A549 (cell line): ENCODE measurements around the gene EED. TPM values are rescaled to one million over a fixed set of nuclear protein-coding genes. Genes with fewer than 3 reads are reported as not detected.

Experiments
- ATAC-seq, 2 experiments: fragments of 200-7000 bp in 1 of 2; fragments of >200 bp in 1 of 2; cut with Nextera tagmentation in 1 of 2; cut with Tn5 transposase in 1 of 2; 3 replicates each; pipeline versions ENCODE4 v1.8.0 to v1.9.1; 2018 to 2020; ENCODE audit warnings: mild to moderate bottlenecking in 1 of 2, moderate library complexity in 1 of 2
- CTCF ChIA-PET: fragments of 300-600 bp; sonication (Branson Sonifier 250); formaldehyde crosslinking; extraction: SDS; loops from one replicate; lab custom pipeline; 2021; ENCODE audit warnings: antibody characterized with exemption, inconsistent platforms; lab: Yijun Ruan, JAX
- POLR2A ChIA-PET: fragments of 350-600 bp; formaldehyde crosslinking; extraction: SDS; loops from one replicate; lab custom pipeline; 2021; ENCODE audit warnings: antibody characterized with exemption, inconsistent platforms; lab: Yijun Ruan, JAX
- DNase-seq, 2 experiments: peaks; one replicate each; pipeline versions ENCODE4 v3.0.0 to v3.0.0-alpha.2; 2011 to 2016; ENCODE audit warnings: low read depth in 1 of 2, low spot score in 1 of 2
- FAIRE-seq: peaks from 2 replicates; lab custom pipeline; 2011; peaks lifted over from hg19 to GRCh38; lab: Jason Lieb, UNC
- H3K27ac ChIP-seq, 2 experiments: fragments of >200 bp; sonication (Bioruptor Twin); formaldehyde crosslinking; 3 replicates each; pipeline ENCODE4 v1.5.1; 2016 to 2017
- H3K4me1 ChIP-seq: fragments of >200 bp; sonication (Bioruptor Twin); formaldehyde crosslinking; 3 replicates; pipeline ENCODE4 v1.6.1; 2016
- H3K4me2 ChIP-seq: fragments of >200 bp; sonication (Bioruptor Twin); formaldehyde crosslinking; 3 replicates; pipeline ENCODE4 v1.6.1; 2016
- H3K4me3 ChIP-seq: fragments of >200 bp; sonication (Bioruptor Twin); formaldehyde crosslinking; 3 replicates; pipeline ENCODE4 v1.5.1; 2016
- H3K9me3 ChIP-seq: fragments of >200 bp; sonication (Bioruptor Twin); formaldehyde crosslinking; 3 replicates; pipeline ENCODE4 v1.6.1; 2016
- BHLHE40 ChIP-seq: IDR thresholded peaks from 2 replicates; pipeline ENCODE4 v1.6.1; 2012; ENCODE audit warnings: low read depth, low read length, inconsistent platforms
- CBX8 ChIP-seq: fragments of 200-600 bp; sonication (generic); IDR thresholded peaks from 2 replicates; pipeline ENCODE4 v1.6.1; 2016
- CEBPB ChIP-seq, 2 experiments: fragments of >200 bp in 1 of 2; sonication (Bioruptor Twin) in 1 of 2; formaldehyde crosslinking in 1 of 2; IDR thresholded peaks; 2 replicates each; pipeline ENCODE4 v1.6.1; 2012 to 2016
- CHD2 ChIP-seq: fragments of 150-350 bp; IDR thresholded peaks from 2 replicates; pipeline ENCODE4 v1.6.1; 2014; ENCODE audit warnings: low read length; ENCODE audit not compliant: partially characterized antibody
- FOSB ChIP-seq: fragments of 250-450 bp; sonication (Bioruptor Pico); IDR thresholded peaks from 2 replicates; pipeline ENCODE4 v1.5.0; 2020; ENCODE audit warnings: mild to moderate bottlenecking, moderate library complexity
- HOXB5 ChIP-seq: fragments of 250-450 bp; sonication (Bioruptor Pico); IDR thresholded peaks from 2 replicates; pipeline ENCODE4 v1.5.0; 2020; ENCODE audit warnings: mild to moderate bottlenecking, moderate library complexity
- JUN ChIP-seq, 2 experiments: fragments of >200 bp; sonication (Bioruptor Twin); formaldehyde crosslinking; IDR thresholded peaks; 2 replicates in 1 of 2; 3 replicates in 1 of 2; pipeline ENCODE4 v1.6.1; 2016 to 2017
- JUNB ChIP-seq: fragments of >200 bp; sonication (Bioruptor Twin); formaldehyde crosslinking; IDR thresholded peaks from 2 replicates; pipeline ENCODE4 v1.6.1; 2016
- NPAS2 ChIP-seq: fragments of 250-450 bp; sonication (Bioruptor Pico); IDR thresholded peaks from 2 replicates; pipeline ENCODE4 v1.8.0; 2022; ENCODE audit warnings: mild to moderate bottlenecking, moderate library complexity, borderline replicate concordance
- NR3C1 ChIP-seq: fragments of >200 bp; sonication (Bioruptor Twin); formaldehyde crosslinking; IDR thresholded peaks from 3 replicates; pipeline ENCODE4 v1.6.1; 2017
- POLR2A ChIP-seq: IDR thresholded peaks from 2 replicates; pipeline ENCODE4 v1.6.1; 2012; ENCODE audit warnings: mild to moderate bottlenecking, low read length
- POLR2AphosphoS2 ChIP-seq: conservative IDR thresholded peaks from 2 replicates; pipeline ENCODE4 v1.6.1; 2012; ENCODE audit warnings: low read length, improper control_type of control experiment, inconsistent platforms
- WGBS: methylation state at CpG from one replicate; pipeline ENCODE4 v1.1.6; 2017; ENCODE audit errors: missing lambda C conversion rate; 5-methylcytosine and 5-hydroxymethylcytosine counted together
- polyA plus RNA-seq, 4 experiments: library from polyadenylated mRNA; depleted of rRNA in 3 of 4; stranded (reverse); fragments of >200 nt; fragmentation: RNase III in 1 of 4; extraction: RNeasy Plus Mini Kit Qiagen cat#74134 plus additional on column Dnase treatment in 1 of 4; gene quantifications; 2 replicates in 3 of 4; 3 replicates in 1 of 4; pipeline ENCODE4 v1.2.3, GENCODE V29; 2011 to 2017
- TF ChIP-seq, protein P1 (sequence below): fragments of 200-600 bp; sonication (generic); IDR thresholded peaks from 2 replicates; pipeline ENCODE4 v1.6.1; 2016; ENCODE audit warnings: antibody characterized with exemption, mild to moderate bottlenecking, moderate library complexity
- TF ChIP-seq, protein P2 (sequence below): fragments of 150-350 bp; IDR thresholded peaks from 2 replicates; pipeline ENCODE4 v1.6.1; 2014; ENCODE audit warnings: low read depth, mild to moderate bottlenecking, low read length
- TF ChIP-seq, protein P3 (sequence below): fragments of 250-450 bp; sonication (Bioruptor Pico); IDR thresholded peaks from 2 replicates; pipeline ENCODE4 v1.5.0; 2021; ENCODE audit warnings: mild to moderate bottlenecking, moderate library complexity, borderline replicate concordance
- TF ChIP-seq, protein P4 (sequence below): IDR thresholded peaks from 2 replicates; pipeline ENCODE4 v1.6.1; 2012; ENCODE audit warnings: low read depth, borderline replicate concordance
- TF ChIP-seq, protein P5 (sequence below): IDR thresholded peaks from 2 replicates; pipeline ENCODE4 v1.6.1; 2012

The EED gene
- polyA plus RNA-seq, 2 of the 4 experiments (the other 2 are of a cell fraction), result 33.0 to 43.6 TPM

DNA sequence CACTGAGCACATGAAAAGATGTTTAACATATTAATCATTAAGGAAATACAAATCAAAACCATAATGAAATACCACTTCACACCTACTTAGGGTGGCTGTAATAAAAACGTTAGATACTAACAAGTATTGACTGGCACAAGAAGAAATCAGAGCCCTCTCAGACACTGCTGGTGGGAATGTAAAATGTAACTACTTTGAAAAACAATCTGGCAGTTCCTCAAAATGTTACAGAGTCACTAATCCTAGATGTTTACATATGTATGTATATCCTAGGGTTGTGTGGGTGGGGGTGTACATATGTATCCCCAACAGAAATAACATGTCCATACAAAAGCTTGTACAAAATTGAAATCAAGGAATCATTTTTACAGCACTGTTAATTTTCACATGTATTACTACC lies 15.2 kb downstream of the EED start (continued):
- TF ChIP-seq, protein P1, sequence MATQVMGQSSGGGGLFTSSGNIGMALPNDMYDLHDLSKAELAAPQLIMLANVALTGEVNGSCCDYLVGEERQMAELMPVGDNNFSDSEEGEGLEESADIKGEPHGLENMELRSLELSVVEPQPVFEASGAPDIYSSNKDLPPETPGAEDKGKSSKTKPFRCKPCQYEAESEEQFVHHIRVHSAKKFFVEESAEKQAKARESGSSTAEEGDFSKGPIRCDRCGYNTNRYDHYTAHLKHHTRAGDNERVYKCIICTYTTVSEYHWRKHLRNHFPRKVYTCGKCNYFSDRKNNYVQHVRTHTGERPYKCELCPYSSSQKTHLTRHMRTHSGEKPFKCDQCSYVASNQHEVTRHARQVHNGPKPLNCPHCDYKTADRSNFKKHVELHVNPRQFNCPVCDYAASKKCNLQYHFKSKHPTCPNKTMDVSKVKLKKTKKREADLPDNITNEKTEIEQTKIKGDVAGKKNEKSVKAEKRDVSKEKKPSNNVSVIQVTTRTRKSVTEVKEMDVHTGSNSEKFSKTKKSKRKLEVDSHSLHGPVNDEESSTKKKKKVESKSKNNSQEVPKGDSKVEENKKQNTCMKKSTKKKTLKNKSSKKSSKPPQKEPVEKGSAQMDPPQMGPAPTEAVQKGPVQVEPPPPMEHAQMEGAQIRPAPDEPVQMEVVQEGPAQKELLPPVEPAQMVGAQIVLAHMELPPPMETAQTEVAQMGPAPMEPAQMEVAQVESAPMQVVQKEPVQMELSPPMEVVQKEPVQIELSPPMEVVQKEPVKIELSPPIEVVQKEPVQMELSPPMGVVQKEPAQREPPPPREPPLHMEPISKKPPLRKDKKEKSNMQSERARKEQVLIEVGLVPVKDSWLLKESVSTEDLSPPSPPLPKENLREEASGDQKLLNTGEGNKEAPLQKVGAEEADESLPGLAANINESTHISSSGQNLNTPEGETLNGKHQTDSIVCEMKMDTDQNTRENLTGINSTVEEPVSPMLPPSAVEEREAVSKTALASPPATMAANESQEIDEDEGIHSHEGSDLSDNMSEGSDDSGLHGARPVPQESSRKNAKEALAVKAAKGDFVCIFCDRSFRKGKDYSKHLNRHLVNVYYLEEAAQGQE, result no peak
- TF ChIP-seq NPAS2 (CRISPR knock-in tag) (no peak), NR3C1 (no peak)
- TF ChIP-seq, protein P2, sequence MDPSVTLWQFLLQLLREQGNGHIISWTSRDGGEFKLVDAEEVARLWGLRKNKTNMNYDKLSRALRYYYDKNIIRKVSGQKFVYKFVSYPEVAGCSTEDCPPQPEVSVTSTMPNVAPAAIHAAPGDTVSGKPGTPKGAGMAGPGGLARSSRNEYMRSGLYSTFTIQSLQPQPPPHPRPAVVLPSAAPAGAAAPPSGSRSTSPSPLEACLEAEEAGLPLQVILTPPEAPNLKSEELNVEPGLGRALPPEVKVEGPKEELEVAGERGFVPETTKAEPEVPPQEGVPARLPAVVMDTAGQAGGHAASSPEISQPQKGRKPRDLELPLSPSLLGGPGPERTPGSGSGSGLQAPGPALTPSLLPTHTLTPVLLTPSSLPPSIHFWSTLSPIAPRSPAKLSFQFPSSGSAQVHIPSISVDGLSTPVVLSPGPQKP, result no peak

DNA sequence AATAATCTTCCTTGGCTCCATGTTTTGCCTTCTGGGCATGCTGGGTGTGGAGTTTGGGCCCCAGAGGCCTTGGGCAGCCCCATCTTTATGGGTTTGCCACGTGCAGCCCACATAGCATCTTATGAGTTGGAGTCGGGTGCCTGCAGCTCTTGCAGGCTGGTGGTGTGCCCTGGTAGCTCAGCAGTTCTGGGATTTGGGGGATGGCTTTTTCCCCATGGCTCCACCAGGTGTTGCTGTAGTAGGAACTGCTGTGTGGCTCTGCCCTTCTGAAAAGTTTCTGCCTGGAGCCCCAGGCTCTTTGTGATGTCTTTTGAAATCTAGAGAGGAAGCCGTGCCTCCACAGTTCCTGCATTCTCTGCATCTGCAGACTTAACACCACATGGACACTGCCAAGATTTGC lies 16.8 kb downstream of the EED start:
- TF ChIP-seq JUN (IDR thresholded peaks at IDR 0.05) (no peak), BHLHE40 (no peak), CEBPB (IDR thresholded peaks at IDR 0.05) (no peak), CHD2 (no peak), POLR2A (no peak)
- TF ChIP-seq, protein P3, sequence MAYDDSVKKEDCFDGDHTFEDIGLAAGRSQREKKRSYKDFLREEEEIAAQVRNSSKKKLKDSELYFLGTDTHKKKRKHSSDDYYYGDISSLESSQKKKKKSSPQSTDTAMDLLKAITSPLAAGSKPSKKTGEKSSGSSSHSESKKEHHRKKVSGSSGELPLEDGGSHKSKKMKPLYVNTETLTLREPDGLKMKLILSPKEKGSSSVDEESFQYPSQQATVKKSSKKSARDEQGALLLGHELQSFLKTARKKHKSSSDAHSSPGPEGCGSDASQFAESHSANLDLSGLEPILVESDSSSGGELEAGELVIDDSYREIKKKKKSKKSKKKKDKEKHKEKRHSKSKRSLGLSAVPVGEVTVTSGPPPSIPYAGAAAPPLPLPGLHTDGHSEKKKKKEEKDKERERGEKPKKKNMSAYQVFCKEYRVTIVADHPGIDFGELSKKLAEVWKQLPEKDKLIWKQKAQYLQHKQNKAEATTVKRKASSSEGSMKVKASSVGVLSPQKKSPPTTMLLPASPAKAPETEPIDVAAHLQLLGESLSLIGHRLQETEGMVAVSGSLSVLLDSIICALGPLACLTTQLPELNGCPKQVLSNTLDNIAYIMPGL, result no peak
- TF ChIP-seq, protein P4, sequence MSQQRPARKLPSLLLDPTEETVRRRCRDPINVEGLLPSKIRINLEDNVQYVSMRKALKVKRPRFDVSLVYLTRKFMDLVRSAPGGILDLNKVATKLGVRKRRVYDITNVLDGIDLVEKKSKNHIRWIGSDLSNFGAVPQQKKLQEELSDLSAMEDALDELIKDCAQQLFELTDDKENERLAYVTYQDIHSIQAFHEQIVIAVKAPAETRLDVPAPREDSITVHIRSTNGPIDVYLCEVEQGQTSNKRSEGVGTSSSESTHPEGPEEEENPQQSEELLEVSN, result no peak
- TF ChIP-seq, all 56 proteins: peak for 0
- FAIRE-seq (no peak), ATAC-seq (peak in 1 of 2 experiments; percentile 51; a peak in 1 of 6 replicates), DNase-seq (no peak)
- WGBS, result 97% methylated on average over 3 of the region's 3 CpGs
- Histone ChIP-seq H3K4me1 (no peaks in the 10 kb centered on the region), H3K4me3 (no peak overlapping the region), H3K27ac (no peak overlapping the region), H3K4me2 (no peak overlapping the region), H3K9me3 (no peaks in the 10 kb centered on the region)
- ChIA-PET CTCF (no interaction called here), POLR2A (no interaction called here)

DNA sequence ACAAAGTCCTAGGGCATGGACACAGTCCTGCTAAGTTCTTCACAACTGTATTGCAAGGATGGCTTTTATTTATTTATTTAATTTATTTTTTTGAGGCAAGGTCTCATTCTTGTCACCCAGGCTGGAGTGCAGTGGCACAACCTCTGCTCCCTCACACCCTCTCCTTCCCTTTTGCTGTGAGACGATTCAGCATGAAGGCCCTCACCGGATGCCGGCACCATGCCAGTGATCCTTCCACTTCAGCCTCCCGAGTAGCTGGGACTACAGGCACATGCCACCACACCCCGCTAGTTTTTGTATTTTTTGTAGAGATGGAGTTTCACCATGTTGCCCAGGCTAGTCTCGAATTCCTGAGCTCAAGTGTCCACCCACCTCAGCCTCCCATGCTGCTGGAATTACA lies 17.8 kb downstream of the EED start:
- Histone ChIP-seq H3K9me3 (no peaks in the 10 kb centered on the region), H3K4me3 (no peak overlapping the region), H3K4me2 (no peak overlapping the region), H3K27ac (no peak overlapping the region), H3K4me1 (no peaks in the 10 kb centered on the region)
- CTCF ChIA-PET, result no interaction called here
- ATAC-seq, result no peak
- 91% methylated on average over 6 of the region's 6 CpGs for WGBS
- POLR2A ChIA-PET, result interaction anchor here (0.5 to 0.6 kb wide), 3 partner anchors 13 to 404 kb away, joined by 3 read pairs; no protein-coding TSS in a partner anchor
- no peak for DNase-seq
- FAIRE-seq, result no peak
- TF ChIP-seq JUNB (no peak), POLR2AphosphoS2 (no peak), FOSB (CRISPR knock-in tag) (no peak), JUN (IDR thresholded peaks at IDR 0.05) (no peak), HOXB5 (CRISPR knock-in tag) (no peak), CBX8 (no peak)
- TF ChIP-seq, protein P2, result no peak
- TF ChIP-seq, protein P1, result no peak
- TF ChIP-seq, protein P5, sequence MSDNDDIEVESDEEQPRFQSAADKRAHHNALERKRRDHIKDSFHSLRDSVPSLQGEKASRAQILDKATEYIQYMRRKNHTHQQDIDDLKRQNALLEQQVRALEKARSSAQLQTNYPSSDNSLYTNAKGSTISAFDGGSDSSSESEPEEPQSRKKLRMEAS, result no peak
